ENCODE measurements around the gene ACSL5. TPM values are rescaled to one million over a fixed set of nuclear protein-coding genes. Genes with fewer than 3 reads are reported as not detected.
A peak's percentile ranks its signal among the peaks of the same experiment; 100 is the strongest.

The ACSL5 gene
- total RNA-seq, 2 donors from 2014 or later: 208 to 218 TPM

GRCh38 chr10:112388548-112388947 is 14.6 kb downstream of the ACSL5 start:
- TF ChIP-seq CTCF (IDR thresholded peaks at IDR 0.05): no peak
- DNase-seq: peak; percentile 16
- Histone ChIP-seq H3K36me3 (no peaks in the 10 kb centered on the region), H3K4me3 (no peak overlapping the region), H3K27me3 (no peaks in the 10 kb centered on the region), H3K4me1 (peaks cover 3% of the 10 kb centered on the region), H3K9me3 (no peaks in the 10 kb centered on the region), H3K27ac (peak overlapping the region; percentile 71), H3K9ac (ENCODE audit: low read depth in 2 of 2, low read length in 2 of 2) (no peak overlapping the region)
- intact Hi-C loops (cut with DNase I): no loop called here

GRCh38 chr10:112389271-112389822 is 15.4 kb downstream of the ACSL5 start:
- H3K9ac ChIP-seq (ENCODE audit: low read depth in 2 of 2, low read length in 2 of 2): peak overlapping the region in 1 of 2 donors; percentile 39
- no peak for TF ChIP-seq CTCF (IDR thresholded peaks at IDR 0.05)
- H3K4me1 ChIP-seq: peaks cover 6% of the 10 kb centered on the region
- H3K27me3 ChIP-seq: no peaks in the 10 kb centered on the region
- no peaks in the 10 kb centered on the region for H3K36me3 ChIP-seq
- no peak overlapping the region for H3K4me3 ChIP-seq
- peak overlapping the region; percentile 71 for H3K27ac ChIP-seq
- intact Hi-C loops (cut with DNase I): no loop called here
- H3K9me3 ChIP-seq: no peaks in the 10 kb centered on the region
- DNase-seq: peak; percentile 48

- Histone ChIP-seq H3K27ac (peak overlapping the region; percentile 71), H3K27me3 (no peaks in the 10 kb centered on the region), H3K9ac (ENCODE audit: low read depth in 2 of 2, low read length in 2 of 2) (no peak overlapping the region), H3K4me3 (no peak overlapping the region), H3K36me3 (no peaks in the 10 kb centered on the region), H3K9me3 (no peaks in the 10 kb centered on the region), H3K4me1 (peaks cover 5% of the 10 kb centered on the region)
- intact Hi-C loops (cut with DNase I): no loop called here
- no peak for DNase-seq
- TF ChIP-seq CTCF (IDR thresholded peaks at IDR 0.05): no peak
These were observed 16.3 kb downstream of the ACSL5 start for GRCh38 chr10:112390125-112390703.

- TF ChIP-seq CTCF (IDR thresholded peaks at IDR 0.05): no peak
- Histone ChIP-seq H3K4me3 (no peak overlapping the region), H3K4me1 (peaks cover 5% of the 10 kb centered on the region), H3K9me3 (no peaks in the 10 kb centered on the region), H3K36me3 (no peaks in the 10 kb centered on the region), H3K27me3 (no peaks in the 10 kb centered on the region), H3K27ac (peak overlapping the region; percentile 62), H3K9ac (ENCODE audit: low read depth in 2 of 2, low read length in 2 of 2) (peak overlapping the region in 1 of 2 donors; percentile 48)
- DNase-seq: peak; percentile 67
- intact Hi-C loops (cut with DNase I): no loop called here
These were observed 19.4 kb downstream of the ACSL5 start for GRCh38 chr10:112393341-112393740.

- intact Hi-C loops (cut with DNase I): no loop called here
- H3K9ac ChIP-seq (ENCODE audit: low read depth in 2 of 2, low read length in 2 of 2): peak overlapping the region in 1 of 2 donors; percentile 48
- no peaks in the 10 kb centered on the region for H3K27me3 ChIP-seq
- H3K4me1 ChIP-seq: peaks cover 5% of the 10 kb centered on the region
- TF ChIP-seq CTCF (IDR thresholded peaks at IDR 0.05): no peak
- no peak overlapping the region for H3K4me3 ChIP-seq
- no peaks in the 10 kb centered on the region for H3K9me3 ChIP-seq
- DNase-seq: no peak
- peak overlapping the region; percentile 62 for H3K27ac ChIP-seq
- H3K36me3 ChIP-seq: no peaks in the 10 kb centered on the region
These were observed 19.9 kb downstream of the ACSL5 start for GRCh38 chr10:112393827-112394226.

Data from colonic mucosa (tissue), 4 donors.